ENCODE measurements around the gene CASKIN2.

Gene CASKIN2

GRCh38 chr17:75515496-75516254, at the start of gene CASKIN2:
Gene CASKIN2 (minus strand): TSS chr17:75515537. CDS start chr17:75513804, 1,733 bp downstream.
- DNase-seq (ENCODE audit: low spot score) = peak; percentile 86

GRCh38 chr17:75565066-75565465, 49.7 kb upstream of the CASKIN2 start:
- DNase-seq (ENCODE audit: low spot score) = no peak

GRCh38 chr17:75564195-75564594, 48.9 kb upstream of the CASKIN2 start:
- no peak for DNase-seq (ENCODE audit: low spot score)

GRCh38 chr17:75563063-75563758, 47.9 kb upstream of the CASKIN2 start:
- DNase-seq (ENCODE audit: low spot score) = no peak

GRCh38 chr17:75561927-75562603, 46.7 kb upstream of the CASKIN2 start:
- no peak for DNase-seq (ENCODE audit: low spot score)

- no peak for DNase-seq (ENCODE audit: low spot score)
Observed at GRCh38 chr17:75559958-75560533, 44.7 kb upstream of the CASKIN2 start.

- no peak for DNase-seq (ENCODE audit: low spot score)
Observed at GRCh38 chr17:75558666-75559530, 43.6 kb upstream of the CASKIN2 start.

- no peak for DNase-seq (ENCODE audit: low spot score)
Observed at GRCh38 chr17:75557852-75558665, 42.7 kb upstream of the CASKIN2 start.

- DNase-seq (ENCODE audit: low spot score) = no peak
Observed at GRCh38 chr17:75557075-75557851, 41.9 kb upstream of the CASKIN2 start.

GRCh38 chr17:75555679-75556153, 40.4 kb upstream of the CASKIN2 start:
- no peak for DNase-seq (ENCODE audit: low spot score)

GRCh38 chr17:75553295-75554110, 38.2 kb upstream of the CASKIN2 start:
- no peak for DNase-seq (ENCODE audit: low spot score)

- DNase-seq (ENCODE audit: low spot score) = no peak
Observed at GRCh38 chr17:75552425-75553294, 37.3 kb upstream of the CASKIN2 start.

GRCh38 chr17:75551266-75551665, 35.9 kb upstream of the CASKIN2 start:
- DNase-seq (ENCODE audit: low spot score) = peak; percentile 33

- DNase-seq (ENCODE audit: low spot score) = no peak
Observed at GRCh38 chr17:75550139-75550465, 34.8 kb upstream of the CASKIN2 start.

- no peak for DNase-seq (ENCODE audit: low spot score)
Observed at GRCh38 chr17:75549246-75550138, 34.2 kb upstream of the CASKIN2 start.

GRCh38 chr17:75548813-75549212, 33.5 kb upstream of the CASKIN2 start:
- DNase-seq (ENCODE audit: low spot score) = no peak

GRCh38 chr17:75547091-75547490, 31.8 kb upstream of the CASKIN2 start:
- DNase-seq (ENCODE audit: low spot score) = no peak

All from kidney capillary endothelial cell (primary cell).